Neural crest cell (in vitro differentiated cells): ENCODE results near the gene EXD3. TPM values are rescaled to one million over a fixed set of nuclear protein-coding genes. Genes with fewer than 3 reads are reported as not detected.

Source experiments
- DNase-seq: peaks from one replicate; pipeline ENCODE4 v3.0.0; 2021; ENCODE audit warnings: low read depth, mixed read lengths, low spot score
- H3K27ac Mint-ChIP-seq: one replicate; pipeline ENCODE4 v1.8.0; 2021; ENCODE audit warnings: mild to moderate bottlenecking, mixed read lengths; ENCODE audit not compliant: unreplicated experiment
- H3K27me3 Mint-ChIP-seq: 2 replicates; pipeline ENCODE4 v1.8.0; 2021; ENCODE audit warnings: low read depth, mild to moderate bottlenecking, mixed read lengths
- H3K36me3 Mint-ChIP-seq: 2 replicates; pipeline ENCODE4 v1.8.0; 2021; ENCODE audit warnings: low read depth, mild to moderate bottlenecking, mixed read lengths
- H3K4me1 Mint-ChIP-seq: 2 replicates; pipeline ENCODE4 v1.8.0; 2021; ENCODE audit warnings: mixed read lengths
- H3K4me3 Mint-ChIP-seq: one replicate; pipeline ENCODE4 v1.8.0; 2021; ENCODE audit warnings: mild to moderate bottlenecking, mixed read lengths
- H3K9me3 Mint-ChIP-seq: 2 replicates; pipeline ENCODE4 v1.8.0; 2021; ENCODE audit warnings: mixed read lengths
- CTCF ChIP-seq: fragments of 200-600 bp; sonication (generic); conservative IDR thresholded peaks from 2 replicates; pipeline ENCODE4 v1.5.0; 2021; ENCODE audit warnings: antibody characterized with exemption, mild to moderate bottlenecking
- total RNA-seq: library from RNA; stranded (reverse); gene quantifications from 2 replicates; pipeline ENCODE4 v1.2.1, GENCODE V29; 2021

The EXD3 gene
- total RNA-seq, 1 donor from 2014 or later: 15.1 TPM

DNA sequence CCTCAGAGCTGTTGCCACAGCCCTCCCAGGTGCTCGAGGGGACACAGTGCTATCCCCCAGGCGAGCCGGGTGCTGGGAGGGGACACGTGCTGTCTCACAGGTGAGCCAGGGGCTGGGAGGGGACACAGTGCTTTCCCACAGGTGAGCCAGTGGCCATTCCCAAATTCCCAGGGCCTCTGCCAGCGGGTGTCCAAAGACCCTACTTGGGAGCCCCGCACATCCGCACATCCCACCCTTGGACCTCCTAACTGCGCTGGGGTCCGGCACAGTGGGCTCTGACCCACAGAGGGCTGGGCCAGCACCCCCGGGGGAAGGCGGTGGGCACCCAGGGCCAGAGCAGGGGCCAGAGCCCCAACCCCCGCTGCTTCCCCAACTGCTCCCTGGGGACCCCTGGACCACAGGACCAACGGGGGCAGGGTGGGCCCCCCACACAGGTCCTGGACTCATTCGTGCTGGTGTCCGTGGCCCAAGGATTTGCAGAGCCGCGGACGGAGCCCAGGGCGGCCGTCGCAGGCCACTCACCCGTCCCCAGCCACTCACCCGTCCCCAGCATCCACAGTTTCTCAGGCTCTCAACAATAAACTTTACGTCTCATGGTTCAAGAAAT, 17.9 kb downstream of the EXD3 start:
- Mint-ChIP-seq H3K36me3 (peaks cover 13% of the 10 kb centered on the region), H3K4me3 (no peak overlapping the region), H3K27me3 (no peaks in the 10 kb centered on the region), H3K27ac (no peak overlapping the region), H3K4me1 (no peaks in the 10 kb centered on the region), H3K9me3 (peaks cover 3% of the 10 kb centered on the region)
- DNase-seq: no peak
- TF ChIP-seq CTCF: no peak

- no peak overlapping the region for H3K27ac Mint-ChIP-seq
Observed at GRCh38 chr9:137403269-137403668, 19.7 kb downstream of the EXD3 start.

DNA sequence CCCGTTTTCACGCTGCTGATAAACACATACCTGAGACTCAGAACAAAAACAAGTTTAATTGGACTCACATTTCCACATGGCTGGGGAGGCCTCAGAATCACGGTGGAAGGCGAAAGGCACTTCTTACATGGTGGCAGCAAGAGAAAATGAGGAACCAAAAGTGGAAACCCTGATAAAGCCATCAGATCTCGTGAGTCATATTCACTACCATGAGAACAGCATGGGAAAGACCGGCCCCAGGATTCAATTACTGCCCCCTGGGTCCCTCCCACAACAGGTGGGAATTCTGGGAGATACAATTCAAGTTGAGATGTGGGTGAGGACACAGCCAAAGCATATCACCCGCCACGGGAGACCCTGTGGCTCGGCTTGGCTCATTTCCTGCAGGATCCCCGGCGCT, 20.2 kb downstream of the EXD3 start:
- Mint-ChIP-seq H3K9me3 (peaks cover 3% of the 10 kb centered on the region), H3K4me3 (no peak overlapping the region), H3K27me3 (no peaks in the 10 kb centered on the region), H3K36me3 (peaks cover 14% of the 10 kb centered on the region), H3K27ac (no peak overlapping the region), H3K4me1 (no peaks in the 10 kb centered on the region)
- no peak for DNase-seq
- TF ChIP-seq CTCF: no peak

More at GRCh38 chr9:137403269-137403668, 19.7 kb downstream of the EXD3 start:
- H3K36me3 Mint-ChIP-seq: peaks cover 14% of the 10 kb centered on the region
- H3K4me3 Mint-ChIP-seq: no peak overlapping the region
- H3K27me3 Mint-ChIP-seq: no peaks in the 10 kb centered on the region
- TF ChIP-seq CTCF: no peak
- H3K4me1 Mint-ChIP-seq: no peaks in the 10 kb centered on the region
- H3K9me3 Mint-ChIP-seq: peaks cover 3% of the 10 kb centered on the region
- no peak for DNase-seq

DNA sequence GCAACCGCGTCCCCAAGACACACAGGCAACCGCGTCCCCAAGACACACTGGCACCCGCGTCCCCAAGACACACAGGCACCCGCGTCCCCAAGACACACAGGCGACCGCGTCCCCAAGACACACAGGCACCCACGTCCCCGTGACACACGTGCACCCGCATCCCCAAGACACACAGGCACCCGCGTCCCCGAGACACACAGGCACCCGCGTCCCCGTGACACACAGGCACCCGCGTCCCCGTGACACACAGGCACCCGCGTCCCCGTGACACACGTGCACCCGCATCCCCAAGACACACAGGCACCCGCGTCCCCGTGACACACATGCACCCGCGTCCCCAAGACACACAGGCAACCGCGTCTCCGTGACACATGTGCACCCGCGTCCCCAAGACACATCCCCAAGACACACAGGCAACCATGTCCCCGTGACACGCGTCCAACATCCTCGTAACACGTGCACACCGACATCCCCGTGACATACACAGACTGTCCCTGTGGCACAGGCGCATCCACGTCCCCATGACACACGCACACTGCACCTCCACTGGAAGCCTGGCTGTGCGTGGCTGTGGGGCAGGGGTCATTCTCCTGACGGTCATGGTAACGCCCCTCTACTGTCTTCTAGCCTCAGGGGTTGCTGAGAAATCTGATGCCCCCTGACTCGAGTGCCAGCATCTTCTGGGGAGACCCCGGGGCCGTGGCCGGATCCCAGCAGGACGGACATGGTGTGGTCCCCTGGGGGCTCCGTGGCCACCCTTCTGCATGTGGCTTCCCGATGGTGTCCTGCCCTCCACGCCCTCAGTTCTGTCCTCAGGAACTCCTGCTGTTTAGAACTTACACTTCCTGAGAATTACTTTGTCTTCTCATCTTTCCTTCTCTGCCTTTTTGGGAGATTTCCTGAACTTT, 24.1 kb downstream of the EXD3 start:
- no peak overlapping the region for H3K27ac Mint-ChIP-seq
- peaks cover 16% of the 10 kb centered on the region for H3K36me3 Mint-ChIP-seq
- no peak for DNase-seq
- no peak for TF ChIP-seq CTCF
- H3K27me3 Mint-ChIP-seq: no peaks in the 10 kb centered on the region
- H3K4me3 Mint-ChIP-seq: no peak overlapping the region
- H3K9me3 Mint-ChIP-seq: peaks cover 3% of the 10 kb centered on the region
- H3K4me1 Mint-ChIP-seq: no peaks in the 10 kb centered on the region

GRCh38 chr9:137397675-137398423, 25.1 kb downstream of the EXD3 start:
- Mint-ChIP-seq H3K4me1 (no peaks in the 10 kb centered on the region), H3K27ac (no peak overlapping the region), H3K36me3 (peaks cover 16% of the 10 kb centered on the region), H3K4me3 (no peak overlapping the region), H3K9me3 (peaks cover 3% of the 10 kb centered on the region), H3K27me3 (no peaks in the 10 kb centered on the region)
- TF ChIP-seq CTCF: no peak
- no peak for DNase-seq
